GM21526 (cell line): Measurements from ENCODE around the gene DCAF8.
"Not testable (repeated sequence)": the region's sequence is repeated elsewhere in the genome, so short reads cannot be mapped to it uniquely, and the experiment has no call there.

ENCODE experiments used
- ATAC-seq: cut with Tn5 transposase; IDR thresholded peaks from one replicate; pipeline ENCODE4 v1.9.1; 2021; ENCODE audit warnings: moderate library complexity; ENCODE audit not compliant: unreplicated experiment, low FRiP score

Gene DCAF8

DNA sequence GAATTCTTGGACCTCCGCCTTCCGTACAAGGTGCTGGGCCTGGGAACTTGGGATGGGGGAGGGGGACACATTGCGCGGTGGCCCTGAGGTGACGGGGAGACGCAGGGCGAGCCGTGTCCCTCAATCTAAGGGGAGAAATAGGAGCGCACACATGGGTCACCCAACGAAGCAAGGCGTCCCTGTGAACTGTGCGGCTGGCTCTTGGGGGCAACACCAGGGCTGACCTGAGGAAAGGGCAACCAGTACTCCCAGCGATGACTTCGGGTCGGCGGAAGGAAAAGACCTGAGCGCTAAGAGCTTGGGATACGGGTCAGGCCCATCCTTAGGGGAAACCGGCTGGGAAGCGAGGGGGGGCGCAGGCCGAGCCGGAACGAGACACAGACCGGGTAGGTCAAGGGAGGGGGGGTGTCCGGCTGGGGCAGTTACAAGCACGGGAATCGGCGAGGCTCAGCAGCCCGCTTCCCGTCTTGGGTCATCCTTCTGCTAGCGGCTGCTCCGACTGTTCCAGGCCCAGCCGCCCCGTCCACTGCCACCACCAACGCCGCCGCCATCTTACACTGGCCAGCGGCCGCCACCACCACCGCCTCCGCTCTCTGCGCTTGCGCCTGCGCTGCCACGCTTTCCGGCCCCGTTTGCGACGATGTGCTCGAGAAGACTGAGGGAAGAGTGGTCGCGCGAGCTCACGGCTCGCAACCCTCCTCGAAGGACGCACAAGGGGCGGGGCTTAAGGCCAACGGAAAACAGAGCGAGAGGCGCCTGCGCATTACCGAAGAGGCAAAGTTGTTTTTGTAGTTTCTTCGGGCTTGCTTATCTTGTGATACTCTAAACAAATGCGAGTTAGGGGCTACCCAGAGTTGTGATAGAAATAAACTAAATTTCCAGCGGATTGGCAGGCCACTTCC lies at the start of gene DCAF8:
TSS of gene DCAF8 (minus strand) at position 657 of the 902 bp plus-strand sequence. CDS start 18,541 bp downstream, outside the sequence.
- peak; percentile 68 for ATAC-seq

DNA sequence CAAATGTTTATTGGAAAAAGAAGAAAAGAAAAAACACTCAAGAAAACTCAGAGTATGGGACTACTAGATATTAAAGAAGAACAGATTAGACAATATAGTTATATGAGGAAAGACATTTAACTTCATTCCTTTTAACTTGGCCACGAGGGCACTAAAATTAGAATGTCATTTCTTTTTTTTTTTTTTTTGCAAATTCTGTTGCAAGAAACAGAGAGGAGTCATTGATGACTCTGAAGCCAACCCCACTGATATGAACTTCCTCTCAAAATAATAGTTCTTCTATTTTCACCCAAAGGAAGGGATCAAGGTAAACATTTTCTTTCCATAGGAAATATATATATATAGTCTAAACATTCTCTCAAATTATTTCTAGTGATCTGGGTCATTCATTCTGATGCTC lies 47.2 kb upstream of the DCAF8 start:
- no peak for ATAC-seq

DNA sequence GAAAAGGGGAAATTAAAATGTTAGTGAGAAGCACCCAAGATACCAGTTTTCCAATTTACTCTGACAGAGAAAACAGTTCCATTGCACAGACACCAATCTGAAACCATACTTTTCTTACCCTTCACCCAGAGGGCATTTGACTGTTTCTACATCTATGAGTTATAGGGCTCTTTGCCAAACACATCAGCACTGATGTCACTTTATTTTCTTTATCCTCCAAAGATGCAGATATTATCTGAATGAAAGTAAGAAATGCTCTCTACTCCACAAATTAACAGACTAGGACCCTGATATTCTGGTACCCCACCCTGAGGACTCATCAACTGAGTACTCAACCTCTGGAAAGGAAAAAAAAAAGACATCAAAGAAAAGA lies 46.8 kb upstream of the DCAF8 start:
- no peak for ATAC-seq

DNA sequence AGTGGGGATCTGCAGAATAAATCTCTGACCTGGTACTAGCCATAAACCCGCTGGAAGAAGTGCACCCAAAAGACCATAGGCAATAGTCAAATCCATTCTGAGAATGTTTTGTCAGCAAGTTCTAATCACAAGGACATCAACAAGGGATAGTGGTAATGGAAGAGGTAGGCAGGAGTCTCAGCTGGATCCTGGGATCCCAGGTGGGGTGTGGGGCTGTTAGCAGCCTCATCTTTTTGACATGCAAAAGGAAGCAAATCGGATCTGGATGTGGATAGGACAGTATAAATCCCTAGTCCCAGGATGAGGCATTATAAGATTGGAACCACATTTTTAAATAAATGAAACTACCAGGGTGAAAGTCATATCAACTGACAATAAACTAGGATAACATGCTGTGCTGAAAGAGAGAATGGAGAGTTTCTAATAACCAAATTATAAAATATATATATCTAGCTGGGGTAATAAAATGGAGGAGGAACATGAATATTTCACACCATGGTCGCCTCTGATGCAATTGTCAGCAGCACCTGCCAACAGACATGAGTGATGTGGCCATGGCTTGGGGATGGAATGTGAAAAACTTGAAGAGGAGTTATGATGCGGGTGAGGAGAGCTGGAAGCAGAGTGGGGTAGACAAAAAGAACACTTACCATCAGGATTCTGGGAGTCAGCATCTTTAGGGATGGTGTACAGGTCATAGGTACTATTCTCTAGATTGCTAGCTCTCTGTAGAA lies 46.3 kb upstream of the DCAF8 start:
- ATAC-seq = no peak

DNA sequence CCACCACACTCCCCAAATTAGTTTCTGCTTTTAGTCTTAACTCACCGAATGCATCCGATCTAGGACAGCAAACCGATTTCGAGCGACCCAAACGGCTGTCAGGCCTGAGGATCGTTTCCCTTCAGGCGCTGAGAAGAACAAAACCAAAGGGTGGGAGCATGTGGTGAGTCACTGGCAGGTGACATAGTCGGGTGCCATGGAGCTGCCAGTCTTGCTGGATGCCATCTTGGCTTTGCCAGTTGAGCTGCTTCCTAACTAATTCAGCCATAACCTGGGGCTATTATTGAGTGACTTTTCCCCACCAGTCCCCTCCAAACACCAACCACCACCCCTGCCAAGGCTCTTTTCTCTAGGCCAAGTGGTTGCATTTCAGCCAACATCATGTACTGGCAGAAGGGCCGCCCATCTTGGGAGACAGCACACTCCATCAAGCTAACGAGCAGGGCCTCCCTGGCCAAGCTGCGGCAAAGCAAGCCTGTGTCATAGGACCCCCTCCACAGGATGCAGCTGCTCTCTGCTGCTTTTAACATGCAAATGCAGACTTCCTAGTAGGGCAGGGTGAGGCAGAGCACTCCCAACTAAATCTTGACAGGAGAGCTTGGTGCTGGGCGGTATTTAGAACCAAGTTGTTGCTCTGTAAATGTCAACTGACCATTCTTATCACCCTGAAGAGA lies 44.9 kb upstream of the DCAF8 start:
- ATAC-seq = no peak

DNA sequence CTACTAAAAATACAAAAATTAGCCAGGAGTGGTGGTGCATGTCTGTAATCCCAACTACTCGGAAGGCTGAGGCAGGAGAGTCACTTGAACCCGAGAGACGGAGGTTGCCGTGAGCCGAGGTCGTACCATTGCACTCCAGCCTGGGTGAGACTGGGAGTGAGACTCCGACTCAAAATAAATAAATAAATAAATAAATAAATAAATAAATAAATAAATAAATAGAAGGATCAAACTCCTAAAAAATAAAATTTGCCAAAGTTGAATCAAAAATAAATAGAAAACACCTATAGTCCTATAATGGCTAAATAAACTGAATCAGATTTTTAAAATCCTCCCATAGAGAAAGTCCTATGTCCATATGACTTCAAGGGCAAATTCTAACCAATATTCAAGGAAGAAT lies 37.8 kb upstream of the DCAF8 start:
- ATAC-seq = no peak

DNA sequence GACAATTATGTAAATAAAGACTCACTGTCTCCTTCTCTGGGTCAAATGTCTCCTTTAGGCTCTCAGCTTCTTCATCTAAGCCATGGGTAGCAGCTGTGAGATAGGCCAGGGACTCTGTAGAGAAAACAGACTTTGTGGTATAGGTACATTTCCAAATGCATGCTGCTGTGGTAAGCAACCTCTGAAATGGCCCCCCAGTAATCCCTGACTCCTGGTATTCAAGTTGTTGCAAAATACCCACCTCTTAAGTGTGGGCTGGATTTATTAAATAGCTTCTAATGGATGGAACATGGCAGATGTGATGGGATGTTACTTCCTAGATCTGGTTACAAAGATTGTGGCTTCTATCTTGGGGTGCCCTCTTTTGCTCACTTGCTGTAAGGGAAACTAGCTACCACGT lies 33.7 kb upstream of the DCAF8 start:
- ATAC-seq = no peak

DNA sequence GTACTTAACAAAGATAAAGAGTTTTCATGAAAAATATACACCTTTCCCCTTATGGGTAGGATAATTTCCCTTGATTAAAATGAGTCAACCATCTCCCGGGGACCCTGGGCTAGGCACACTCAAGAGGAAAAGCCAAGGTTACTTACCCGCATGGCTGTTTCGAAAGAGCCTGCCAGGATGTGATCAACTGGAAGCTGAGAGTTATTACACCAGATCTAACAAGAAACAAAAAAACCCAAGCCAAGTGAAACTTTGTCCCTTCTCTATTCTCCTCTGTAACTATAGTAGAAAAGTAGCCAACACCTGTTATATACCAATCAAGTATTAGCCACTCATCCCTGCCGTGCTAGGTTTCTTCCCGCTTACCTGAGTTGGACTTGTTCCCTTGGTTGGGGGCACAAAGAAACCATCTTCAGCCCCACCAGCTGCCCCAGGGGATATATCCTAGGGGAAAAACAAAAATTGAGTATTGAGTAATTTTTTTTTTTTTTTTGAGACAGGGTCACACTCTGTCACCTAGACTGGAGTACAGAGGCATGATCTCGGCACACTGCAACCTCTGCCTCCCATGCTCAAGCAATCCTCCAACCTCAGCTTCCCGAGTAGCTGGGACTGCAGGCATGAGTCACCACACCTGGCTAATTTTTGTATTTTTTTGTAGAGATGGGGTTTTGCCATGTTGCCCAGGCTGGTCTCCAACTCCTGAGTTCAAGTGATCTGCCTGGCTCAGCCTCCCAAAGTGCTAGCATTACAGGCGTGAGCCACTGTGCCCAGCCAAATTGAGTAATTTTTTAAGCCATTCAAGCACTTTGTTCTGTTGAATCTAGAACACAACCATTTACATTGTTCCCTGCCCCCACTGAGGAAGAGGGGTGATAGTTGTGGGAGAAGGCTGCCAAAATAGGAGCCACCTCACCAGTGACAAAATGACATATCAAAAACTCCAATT lies 30.9 kb upstream of the DCAF8 start:
- no peak for ATAC-seq

DNA sequence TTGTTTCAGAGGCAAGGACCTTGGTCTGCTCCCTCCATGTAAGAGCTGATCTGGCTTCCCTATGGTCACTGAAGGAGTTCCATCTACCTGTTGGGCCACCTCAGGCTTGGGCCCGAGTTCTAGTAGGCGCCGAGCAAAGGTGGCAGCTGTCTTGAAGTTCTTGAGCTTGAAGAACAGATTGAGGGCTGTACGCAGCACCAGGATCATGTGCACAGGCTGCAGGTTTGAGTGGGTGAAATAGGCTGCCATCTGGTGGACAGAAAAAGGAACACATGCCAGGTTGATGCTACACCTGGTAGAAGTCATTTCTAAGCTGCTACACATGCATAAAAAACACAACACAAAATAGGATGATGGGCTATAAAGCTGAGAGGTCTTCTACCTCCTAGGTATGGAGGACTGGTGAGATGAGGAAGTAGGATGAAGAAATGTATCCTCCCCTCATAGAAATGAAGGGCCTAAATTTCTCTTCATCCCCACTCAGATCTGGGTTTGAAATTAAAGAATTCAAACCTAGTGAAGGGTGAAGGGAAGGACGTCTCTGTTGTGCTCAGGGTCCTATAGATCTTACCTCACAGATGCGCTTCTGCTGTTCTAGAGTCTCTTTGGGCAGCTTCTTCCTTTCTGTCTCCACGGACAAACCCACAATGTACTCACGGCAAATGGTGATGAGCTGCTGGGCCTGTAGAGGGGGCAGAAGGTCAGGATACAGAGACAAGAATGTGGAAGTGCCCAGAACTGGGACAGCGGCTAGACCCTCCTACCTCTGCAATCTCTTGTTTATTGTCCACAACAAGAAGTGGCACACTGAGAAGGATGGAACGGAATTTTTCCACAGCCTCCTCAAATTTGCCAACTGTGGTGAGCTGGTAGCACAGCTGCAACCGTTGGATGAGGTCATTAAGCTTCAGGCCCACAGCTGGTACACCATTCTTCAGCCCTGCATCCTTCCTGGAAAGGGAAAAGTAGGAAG lies 29.2 kb upstream of the DCAF8 start:
- ATAC-seq = peak; percentile 53

DNA sequence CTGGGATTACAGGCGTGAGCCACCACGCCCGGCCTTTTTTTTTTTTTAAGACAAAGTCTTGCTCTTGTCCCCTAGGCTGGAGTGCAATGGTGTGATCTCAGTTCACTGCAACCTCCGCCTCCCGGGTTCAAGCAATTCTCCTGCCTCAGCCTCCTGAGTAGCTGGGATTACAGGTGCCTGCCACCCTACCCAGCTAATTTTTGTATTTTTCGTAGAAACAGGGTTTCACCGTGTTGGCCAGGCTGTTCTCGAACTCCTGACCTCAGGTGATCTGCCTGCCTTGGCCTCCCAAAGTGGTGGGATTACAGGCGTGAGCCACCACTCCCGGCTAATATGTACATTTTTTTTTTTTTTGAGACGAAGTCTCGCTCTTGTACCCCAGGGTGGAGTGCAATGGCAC lies 25.4 kb upstream of the DCAF8 start:
- ATAC-seq = not testable (repeated sequence)

DNA sequence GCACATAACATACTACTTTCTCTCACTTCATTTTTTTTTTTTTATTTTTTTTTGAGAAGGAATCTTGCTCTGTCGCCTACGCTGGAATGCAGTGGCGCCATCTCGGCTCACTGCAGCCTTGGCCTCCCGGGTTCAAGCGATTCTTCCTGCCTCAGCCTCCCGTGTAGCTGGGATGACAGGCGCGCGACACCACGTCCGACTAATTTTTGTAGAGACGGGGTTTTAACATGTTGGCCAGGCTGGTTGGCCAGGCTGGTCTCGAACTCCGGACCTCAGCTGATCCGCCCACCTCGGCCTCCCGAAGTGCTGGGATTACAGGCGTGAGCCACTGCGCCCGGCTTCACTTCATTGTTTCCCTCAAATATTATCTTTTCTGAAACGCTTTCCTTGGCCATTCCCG lies 23.2 kb upstream of the DCAF8 start:
- ATAC-seq = no peak

DNA sequence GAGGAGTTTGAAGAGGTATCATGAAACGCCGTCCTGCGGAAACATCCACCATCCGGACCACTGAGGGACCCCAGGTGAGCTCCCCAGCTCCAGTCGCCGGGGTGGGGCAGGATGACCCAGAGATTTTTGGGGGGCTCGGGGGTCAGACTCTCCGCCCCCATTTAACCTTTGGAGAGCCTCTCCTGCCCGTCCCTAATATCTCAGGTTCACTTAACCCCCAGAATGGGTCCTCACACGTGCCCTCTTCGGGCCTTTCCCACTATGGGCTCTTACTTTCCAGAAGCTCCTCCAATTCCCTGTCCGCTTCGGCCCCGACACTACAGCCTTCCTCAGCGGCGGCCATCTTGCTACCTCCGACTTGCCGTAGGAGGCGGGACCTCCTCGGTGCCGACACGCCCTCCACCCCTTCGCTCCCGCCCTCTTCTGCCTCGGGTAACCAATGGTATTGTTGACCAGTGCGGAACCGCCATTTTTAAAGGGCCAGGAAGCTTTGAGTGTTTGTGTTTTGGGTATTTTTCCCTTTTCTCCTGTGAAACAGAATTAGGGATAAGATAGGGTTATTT lies 22.5 kb upstream of the DCAF8 start, which contains the start of gene PEX19:
TSS of gene PEX19 (minus strand) at position 352 of the 563 bp plus-strand sequence. CDS start at position 343, 9 bp downstream.
- ATAC-seq = peak; percentile 93

DNA sequence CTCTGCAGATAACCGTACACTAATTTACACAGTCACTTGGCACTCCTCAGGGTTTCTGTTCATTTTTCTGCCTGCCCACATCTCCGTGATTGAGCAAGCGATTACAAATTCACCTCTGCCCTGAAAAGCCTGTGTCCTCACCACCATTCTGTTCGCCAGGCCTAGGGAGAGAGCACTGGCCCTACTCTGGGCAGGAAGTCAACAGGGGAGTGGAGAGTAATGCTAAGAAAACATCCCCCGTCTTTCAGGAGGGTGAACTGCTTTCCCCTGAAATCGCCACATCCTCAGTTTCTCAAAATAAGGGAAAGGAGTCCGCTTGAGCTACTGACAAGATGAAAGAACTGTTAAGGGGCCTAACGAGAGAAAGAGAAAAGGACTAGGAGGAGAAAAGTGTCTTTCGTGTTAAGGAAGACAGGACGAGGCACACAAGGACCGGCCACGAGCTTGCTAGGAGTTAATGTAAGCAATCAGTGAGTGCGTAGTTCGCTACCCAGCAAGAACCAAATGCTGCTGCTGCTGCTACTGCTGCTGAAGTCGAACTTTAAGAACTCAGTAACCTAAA lies 22.0 kb upstream of the DCAF8 start:
- no peak for ATAC-seq

DNA sequence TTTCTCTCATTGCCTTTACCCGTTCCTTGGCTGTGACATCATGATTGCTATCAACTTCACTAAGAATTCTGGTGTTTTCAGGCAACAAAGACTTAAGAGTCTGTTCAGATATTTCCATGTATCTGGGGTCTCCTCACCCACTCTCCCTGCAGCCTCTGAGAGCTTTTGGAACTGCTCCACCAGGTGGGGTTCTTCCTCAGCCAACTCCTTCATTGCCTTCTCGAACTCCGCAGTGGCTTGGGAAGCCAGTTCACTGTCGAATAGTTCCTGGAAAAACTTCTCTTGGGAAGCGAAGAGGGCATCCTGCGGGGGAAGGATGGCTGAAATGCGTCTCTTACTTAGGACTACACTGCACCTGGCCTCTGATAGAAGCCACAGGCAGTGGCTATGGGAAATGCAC lies 20.5 kb upstream of the DCAF8 start:
- no peak for ATAC-seq

DNA sequence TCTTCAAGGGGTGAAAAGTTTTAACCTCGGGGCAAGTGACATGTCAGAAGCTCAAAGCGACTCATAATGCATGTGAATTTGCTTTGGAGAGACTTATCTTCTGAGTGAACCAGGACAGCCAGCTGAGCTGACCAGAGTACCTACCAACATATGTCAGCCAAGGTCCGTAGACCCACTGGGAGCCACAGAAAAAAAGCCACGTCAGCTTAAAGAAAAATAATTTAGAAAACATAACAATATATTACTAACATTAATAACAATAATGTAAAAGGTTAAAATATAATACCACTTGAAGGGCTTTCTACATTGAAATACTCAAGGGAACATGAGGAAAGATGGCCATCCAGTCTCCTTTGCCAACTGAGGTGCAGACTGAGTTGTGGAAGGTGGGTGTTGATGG lies 15.6 kb upstream of the DCAF8 start:
- ATAC-seq = no peak

DNA sequence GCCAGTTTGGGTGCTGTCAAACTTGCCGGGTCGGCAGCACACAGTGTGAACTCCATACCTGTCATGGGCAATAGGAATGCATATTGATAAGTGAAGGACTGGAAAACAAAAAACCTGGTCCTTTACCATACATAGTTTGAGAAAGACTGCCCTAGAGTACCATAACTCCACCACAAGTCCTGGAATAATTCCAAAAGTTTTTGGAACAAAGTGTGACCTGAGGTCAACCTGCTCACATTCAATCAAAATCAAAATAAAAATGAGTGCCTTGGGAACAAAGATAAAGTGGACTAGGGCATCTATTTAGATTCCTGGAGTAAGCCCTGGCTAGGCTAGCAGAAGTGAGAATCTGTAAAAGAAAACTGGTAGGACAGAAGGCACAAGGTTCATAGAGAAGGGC lies 15.0 kb upstream of the DCAF8 start:
- no peak for ATAC-seq

DNA sequence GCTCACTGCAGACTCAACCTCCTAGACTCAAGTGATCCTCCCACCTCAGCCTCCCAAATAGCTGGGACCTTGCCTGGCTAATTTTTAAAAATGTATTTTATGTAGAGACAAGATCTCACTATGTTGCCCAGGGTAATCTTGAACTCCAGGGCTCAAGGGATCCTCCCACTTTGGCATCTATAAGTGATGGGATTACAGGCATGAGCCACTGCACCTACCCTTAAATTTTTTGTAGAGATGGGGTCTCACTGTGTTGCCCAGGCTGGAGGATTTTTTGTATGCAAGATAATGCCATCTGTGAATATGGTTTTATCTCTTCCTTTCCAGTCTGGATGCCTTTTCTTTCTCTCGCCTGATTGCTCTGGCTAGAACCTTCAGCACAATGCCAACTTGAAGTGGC lies 8.7 kb upstream of the DCAF8 start:
- ATAC-seq = no peak

DNA sequence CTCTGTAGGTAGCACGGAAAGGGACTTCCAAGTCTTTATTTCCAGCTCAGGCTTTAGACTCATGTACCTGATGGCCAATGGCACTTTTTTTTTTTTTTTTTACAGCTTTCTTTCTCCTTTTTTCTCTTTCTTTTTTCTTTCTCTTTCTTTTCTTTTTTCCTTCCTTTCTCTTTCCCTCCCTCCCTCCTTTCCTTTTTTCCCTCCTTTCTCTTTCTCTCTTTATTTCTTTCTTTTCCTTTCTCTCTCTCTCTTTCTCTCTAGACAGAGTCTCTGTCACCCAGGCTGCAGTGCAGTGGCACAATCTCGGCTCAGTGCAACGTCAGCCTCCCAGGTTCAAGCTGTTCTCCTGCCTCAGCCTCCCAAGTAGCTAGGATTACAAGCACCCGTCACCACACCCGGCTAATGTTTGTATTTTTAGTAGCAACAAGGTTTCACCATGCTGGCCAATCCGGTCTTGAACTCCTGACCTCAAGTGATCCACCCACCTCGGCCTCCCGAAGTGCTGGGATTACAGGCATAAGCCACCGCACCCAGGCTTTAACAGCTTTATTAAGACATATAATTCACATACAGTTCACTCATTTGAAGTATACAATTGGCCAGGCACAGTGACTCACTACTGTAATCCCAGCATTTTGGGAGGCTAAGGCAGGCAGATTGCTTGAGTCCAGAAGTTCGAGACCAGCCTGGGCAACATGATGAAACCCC lies 5.1 kb upstream of the DCAF8 start:
- no peak for ATAC-seq
